ENCODE data around the gene C1orf198.

The C1orf198 gene

GRCh38 chr1:230809256-230809990 is 58.9 kb downstream of the C1orf198 start:
- Histone ChIP-seq H3K23ac (ENCODE audit: low read length) (no peak overlapping the region), H3K9ac (ENCODE audit: low read length) (no peak overlapping the region), H3K27ac (ENCODE audit: low read depth, low read length) (no peak overlapping the region), H3K27me3 (ENCODE audit: insufficient read depth, low read length, poor library complexity) (no peaks in the 10 kb centered on the region), H2AK5ac (ENCODE audit: low read length) (no peak overlapping the region), H3K36me3 (ENCODE audit: control insufficient read depth, insufficient read depth, low read length) (no peaks in the 10 kb centered on the region), H2BK15ac (replicated peaks; ENCODE audit: low read depth) (no peak overlapping the region), H4K5ac (ENCODE audit: low read length) (no peak overlapping the region), H4K8ac (ENCODE audit: low read depth, low read length) (no peak overlapping the region), H3K79me1 (ENCODE audit: low read length) (no peaks in the 10 kb centered on the region), H3K4ac (ENCODE audit: low read depth, low read length) (no peak overlapping the region), H3K79me2 (ENCODE audit: control insufficient read depth, insufficient read depth, low read length) (no peaks in the 10 kb centered on the region), H3K4me1 (ENCODE audit: control insufficient read depth, low read depth, low read length) (no peaks in the 10 kb centered on the region), H2BK120ac (ENCODE audit: low read depth, low read length) (no peak overlapping the region), H2BK5ac (ENCODE audit: low read length) (no peak overlapping the region), H3K4me2 (ENCODE audit: low read length) (no peak overlapping the region), H3K18ac (ENCODE audit: low read length) (no peak overlapping the region), H3K56ac (ENCODE audit: low read length) (no peak overlapping the region), H3K4me3 (ENCODE audit: low read length) (no peak overlapping the region)
- DNase-seq: no peak
- WGBS (ENCODE audit: extremely low coverage, insufficient coverage, low lambda C conversion rate): no CpG with 5 or more reads among the region's 8 CpGs

- no peak overlapping the region for H3K27ac ChIP-seq (ENCODE audit: low read depth, low read length)
- no peak overlapping the region for H3K4me3 ChIP-seq (ENCODE audit: low read length)
- H2AK5ac ChIP-seq (ENCODE audit: low read length): no peak overlapping the region
- H3K79me1 ChIP-seq (ENCODE audit: low read length): no peaks in the 10 kb centered on the region
- no peak overlapping the region for H3K18ac ChIP-seq (ENCODE audit: low read length)
- no peaks in the 10 kb centered on the region for H3K4me1 ChIP-seq (ENCODE audit: control insufficient read depth, low read depth, low read length)
- WGBS (ENCODE audit: extremely low coverage, insufficient coverage, low lambda C conversion rate): no CpG with 5 or more reads among the region's 4 CpGs
- DNase-seq: no peak
- H2BK5ac ChIP-seq (ENCODE audit: low read length): no peak overlapping the region
- H2BK120ac ChIP-seq (ENCODE audit: low read depth, low read length): no peak overlapping the region
- no peak overlapping the region for H4K5ac ChIP-seq (ENCODE audit: low read length)
- no peak overlapping the region for H3K4ac ChIP-seq (ENCODE audit: low read depth, low read length)
- H3K4me2 ChIP-seq (ENCODE audit: low read length): no peak overlapping the region
- no peak overlapping the region for H4K8ac ChIP-seq (ENCODE audit: low read depth, low read length)
- H3K79me2 ChIP-seq (ENCODE audit: control insufficient read depth, insufficient read depth, low read length): no peaks in the 10 kb centered on the region
- no peak overlapping the region for H3K56ac ChIP-seq (ENCODE audit: low read length)
- H3K9ac ChIP-seq (ENCODE audit: low read length): no peak overlapping the region
- no peak overlapping the region for H3K23ac ChIP-seq (ENCODE audit: low read length)
- no peaks in the 10 kb centered on the region for H3K36me3 ChIP-seq (ENCODE audit: control insufficient read depth, insufficient read depth, low read length)
- H3K27me3 ChIP-seq (ENCODE audit: insufficient read depth, low read length, poor library complexity): no peaks in the 10 kb centered on the region
- no peak overlapping the region for H2BK15ac ChIP-seq (replicated peaks; ENCODE audit: low read depth)
Measured at GRCh38 chr1:230808281-230808872, 59.9 kb downstream of the C1orf198 start.

- Histone ChIP-seq H3K36me3 (ENCODE audit: control insufficient read depth, insufficient read depth, low read length) (no peaks in the 10 kb centered on the region), H2BK5ac (ENCODE audit: low read length) (no peak overlapping the region), H2AK5ac (ENCODE audit: low read length) (no peak overlapping the region), H4K8ac (ENCODE audit: low read depth, low read length) (no peak overlapping the region), H3K4me2 (ENCODE audit: low read length) (no peak overlapping the region), H3K9ac (ENCODE audit: low read length) (no peak overlapping the region), H3K79me1 (ENCODE audit: low read length) (no peaks in the 10 kb centered on the region), H3K79me2 (ENCODE audit: control insufficient read depth, insufficient read depth, low read length) (no peaks in the 10 kb centered on the region), H2BK120ac (ENCODE audit: low read depth, low read length) (no peak overlapping the region), H3K18ac (ENCODE audit: low read length) (no peak overlapping the region), H3K23ac (ENCODE audit: low read length) (no peak overlapping the region), H4K5ac (ENCODE audit: low read length) (no peak overlapping the region), H3K4ac (ENCODE audit: low read depth, low read length) (no peak overlapping the region), H3K27ac (ENCODE audit: low read depth, low read length) (no peak overlapping the region), H3K4me3 (ENCODE audit: low read length) (no peak overlapping the region), H2BK15ac (replicated peaks; ENCODE audit: low read depth) (no peak overlapping the region), H3K4me1 (ENCODE audit: control insufficient read depth, low read depth, low read length) (no peaks in the 10 kb centered on the region), H3K27me3 (ENCODE audit: insufficient read depth, low read length, poor library complexity) (no peaks in the 10 kb centered on the region), H3K56ac (ENCODE audit: low read length) (no peak overlapping the region)
- no peak for DNase-seq
- no CpG with 5 or more reads among the region's 3 CpGs for WGBS (ENCODE audit: extremely low coverage, insufficient coverage, low lambda C conversion rate)
Measured at GRCh38 chr1:230807561-230808280, 60.6 kb downstream of the C1orf198 start.

GRCh38 chr1:230807029-230807428 is 61.3 kb downstream of the C1orf198 start:
- H3K18ac ChIP-seq (ENCODE audit: low read length): no peak overlapping the region
- H3K23ac ChIP-seq (ENCODE audit: low read length): no peak overlapping the region
- no peak overlapping the region for H3K56ac ChIP-seq (ENCODE audit: low read length)
- H3K79me2 ChIP-seq (ENCODE audit: control insufficient read depth, insufficient read depth, low read length): no peaks in the 10 kb centered on the region
- H3K79me1 ChIP-seq (ENCODE audit: low read length): no peaks in the 10 kb centered on the region
- no peak overlapping the region for H3K4me3 ChIP-seq (ENCODE audit: low read length)
- no peak overlapping the region for H2BK15ac ChIP-seq (replicated peaks; ENCODE audit: low read depth)
- no peak for DNase-seq
- no peak overlapping the region for H3K27ac ChIP-seq (ENCODE audit: low read depth, low read length)
- no peak overlapping the region for H4K5ac ChIP-seq (ENCODE audit: low read length)
- no peak overlapping the region for H3K4ac ChIP-seq (ENCODE audit: low read depth, low read length)
- H2BK120ac ChIP-seq (ENCODE audit: low read depth, low read length): no peak overlapping the region
- H3K4me2 ChIP-seq (ENCODE audit: low read length): no peak overlapping the region
- no peaks in the 10 kb centered on the region for H3K27me3 ChIP-seq (ENCODE audit: insufficient read depth, low read length, poor library complexity)
- H3K36me3 ChIP-seq (ENCODE audit: control insufficient read depth, insufficient read depth, low read length): no peaks in the 10 kb centered on the region
- no peak overlapping the region for H3K9ac ChIP-seq (ENCODE audit: low read length)
- H3K4me1 ChIP-seq (ENCODE audit: control insufficient read depth, low read depth, low read length): no peaks in the 10 kb centered on the region
- H2AK5ac ChIP-seq (ENCODE audit: low read length): no peak overlapping the region
- H2BK5ac ChIP-seq (ENCODE audit: low read length): no peak overlapping the region
- H4K8ac ChIP-seq (ENCODE audit: low read depth, low read length): no peak overlapping the region
- no CpG with 5 or more reads among the region's 5 CpGs for WGBS (ENCODE audit: extremely low coverage, insufficient coverage, low lambda C conversion rate)

- H3K4me3 ChIP-seq (ENCODE audit: low read length): no peak overlapping the region
- no CpG with 5 or more reads among the region's 2 CpGs for WGBS (ENCODE audit: extremely low coverage, insufficient coverage, low lambda C conversion rate)
Measured at GRCh38 chr1:230806552-230806951, 61.8 kb downstream of the C1orf198 start.

More at GRCh38 chr1:230806552-230806951, 61.8 kb downstream of the C1orf198 start:
- no peak for DNase-seq
- Histone ChIP-seq H3K56ac (ENCODE audit: low read length) (no peak overlapping the region), H3K36me3 (ENCODE audit: control insufficient read depth, insufficient read depth, low read length) (no peaks in the 10 kb centered on the region), H3K4ac (ENCODE audit: low read depth, low read length) (no peak overlapping the region), H3K18ac (ENCODE audit: low read length) (no peak overlapping the region), H3K4me1 (ENCODE audit: control insufficient read depth, low read depth, low read length) (no peaks in the 10 kb centered on the region), H2BK5ac (ENCODE audit: low read length) (no peak overlapping the region), H2BK120ac (ENCODE audit: low read depth, low read length) (no peak overlapping the region), H3K27ac (ENCODE audit: low read depth, low read length) (no peak overlapping the region), H3K9ac (ENCODE audit: low read length) (no peak overlapping the region), H2AK5ac (ENCODE audit: low read length) (no peak overlapping the region), H3K79me2 (ENCODE audit: control insufficient read depth, insufficient read depth, low read length) (no peaks in the 10 kb centered on the region), H2BK15ac (replicated peaks; ENCODE audit: low read depth) (no peak overlapping the region), H4K8ac (ENCODE audit: low read depth, low read length) (no peak overlapping the region), H3K4me2 (ENCODE audit: low read length) (no peak overlapping the region), H3K27me3 (ENCODE audit: insufficient read depth, low read length, poor library complexity) (no peaks in the 10 kb centered on the region), H3K79me1 (ENCODE audit: low read length) (no peaks in the 10 kb centered on the region), H4K5ac (ENCODE audit: low read length) (no peak overlapping the region), H3K23ac (ENCODE audit: low read length) (no peak overlapping the region)

Data from mesendoderm (in vitro differentiated cells).